ENCODE data around the gene COX5B.
"Not testable (repeated sequence)": the region's sequence is repeated elsewhere in the genome, so short reads cannot be mapped to it uniquely, and the experiment has no call there.

DNA sequence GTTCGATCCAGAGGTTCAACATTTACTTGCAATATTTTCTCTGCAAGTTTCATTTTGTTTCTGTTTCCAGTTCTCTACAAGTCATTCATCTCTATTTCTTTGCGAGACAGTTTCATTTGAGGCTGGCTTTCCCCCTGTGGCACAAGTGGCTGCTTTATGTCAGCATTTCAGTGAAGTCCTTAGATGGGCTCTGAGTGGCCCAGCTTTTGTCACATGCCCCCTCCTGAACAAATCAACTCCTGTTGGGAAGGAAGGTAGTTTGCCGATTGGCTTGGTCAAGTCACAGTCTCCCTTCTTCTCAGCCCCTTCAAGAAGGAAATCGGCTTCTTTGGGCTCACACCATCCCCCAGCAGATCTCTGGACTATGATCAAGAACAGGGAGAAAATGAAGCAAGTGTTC lies 37.1 kb upstream of the COX5B start:
- TF ChIP-seq POLR2AphosphoS5, POLR2A (IDR thresholded peaks at IDR 0.05): not testable (repeated sequence)
